Stomach (tissue), 4 donors: ENCODE data around the gene TRIP6.
A peak's percentile ranks its signal among the peaks of the same experiment; 100 is the strongest.

Source experiments
- CTCF ChIP-seq, 7 experiments: fragments of 450-650 bp in 4 of 7; fragments of 200-600 bp in 3 of 7; sonication (generic) in 3 of 7; IDR thresholded peaks; one replicate each; pipeline ENCODE4 v1.5.1; 2016 to 2019; ENCODE audit warnings: antibody characterized with exemption in 7 of 7, control low read depth in 2 of 7, mild to moderate bottlenecking in 1 of 7
- EP300 ChIP-seq: sonication (generic); formaldehyde crosslinking; IDR thresholded peaks from one replicate; pipeline ENCODE4 v1.6.1; 2017; ENCODE audit warnings: antibody characterized with exemption
- POLR2A ChIP-seq, 4 donors: fragments of 450-650 bp; IDR thresholded peaks; one replicate each; pipeline ENCODE4 v1.6.1; 2016; ENCODE audit warnings: antibody characterized with exemption in 4 of 4, control low read depth in 2 of 4, mild to moderate bottlenecking in 1 of 4, moderate library complexity in 1 of 4
- POLR2AphosphoS5 ChIP-seq, 3 donors: sonication (generic); formaldehyde crosslinking; IDR thresholded peaks; one replicate each; pipeline ENCODE4 v1.6.1; 2016; ENCODE audit warnings: antibody characterized with exemption in 3 of 3

- peak in 6 of 7 experiments; percentile 37 to 88 (median 66) for TF ChIP-seq CTCF (IDR thresholded peaks at IDR 0.05)
- TF ChIP-seq POLR2AphosphoS5 (IDR thresholded peaks at IDR 0.05), result peak; percentile 98 to 100 (median 99)
- no peak for TF ChIP-seq EP300
- peak in 3 of 4 donors; percentile 56 to 93 (median 90) for TF ChIP-seq POLR2A (IDR thresholded peaks at IDR 0.05)
Observed at GRCh38 chr7:100874577-100875355, 7.6 kb downstream of the TRIP6 start, which contains the start of gene SRRT.
